ENCODE results near the gene NPAS2. TPM values are rescaled to one million over a fixed set of nuclear protein-coding genes. Genes with fewer than 3 reads are reported as not detected.

The NPAS2 gene
- total RNA-seq, 3 donors from 2014 or later = 6.2 to 42.3 (median 22.5) TPM

Other genes with a start within 250 kb of the NPAS2 start
- 1,000 to 10,000 TPM; 1,654 to 2,512 (median 1,741) TPM for gene RPL31, start 182.2 kb downstream of the NPAS2 start, total RNA-seq

All from breast epithelium (tissue), 3 donors.